ENCODE data around the gene HOXD9.

Gene HOXD9

GRCh38 chr2:176124110-176124946 lies 1.8 kb downstream of the HOXD9 start:
- Histone ChIP-seq H3K23ac (ENCODE audit: low read length) (no peak overlapping the region), H3K79me2 (ENCODE audit: control insufficient read depth, insufficient read depth, low read length, poor library complexity) (no peaks in the 10 kb centered on the region), H2BK120ac (ENCODE audit: insufficient read depth, low read length, poor library complexity) (no peak overlapping the region), H3K4ac (ENCODE audit: low read depth, low read length) (no peak overlapping the region), H4K8ac (ENCODE audit: low read depth, low read length) (no peak overlapping the region), H2BK5ac (ENCODE audit: low read depth, low read length, poor library complexity) (no peak overlapping the region), H3K79me1 (ENCODE audit: low read length) (no peaks in the 10 kb centered on the region), H3K14ac (ENCODE audit: low read length) (no peak overlapping the region), H2AFZ (ENCODE audit: insufficient read depth, low read length, poor library complexity) (no peak overlapping the region), H4K12ac (ENCODE audit: low read depth, low read length) (no peak overlapping the region), H2BK12ac (ENCODE audit: low read length) (no peak overlapping the region), H3K36me3 (ENCODE audit: control insufficient read depth in 1 of 2, insufficient read depth in 2 of 2, low read length in 2 of 2) (no peaks in the 10 kb centered on the region), H4K91ac (ENCODE audit: low read depth, low read length) (no peak overlapping the region), H3K18ac (ENCODE audit: low read length) (no peak overlapping the region), H3K4me3 (ENCODE audit: low read depth, low read length) (no peak overlapping the region), H3K27me3 (ENCODE audit: insufficient read depth, low read length) (peaks cover 80% of the 10 kb centered on the region), H2AK5ac (ENCODE audit: low read length) (no peak overlapping the region), H3K9me3 (ENCODE audit: insufficient read depth, low read depth, low read length) (peaks cover 8% of the 10 kb centered on the region), H3K9ac (ENCODE audit: low read length) (no peak overlapping the region), H3K4me1 (ENCODE audit: control insufficient read depth in 1 of 2, insufficient read depth in 2 of 2, low read length in 2 of 2) (peaks cover 10 to 13% of the 10 kb centered on the region in 2 experiments), H3K27ac (ENCODE audit: low read depth, low read length) (no peak overlapping the region), H3K4me2 (ENCODE audit: low read length) (no peak overlapping the region)
- WGBS (ENCODE audit: extremely low coverage, insufficient coverage, insufficient read length): no CpG with 5 or more reads among the region's 34 CpGs
- DNase-seq: no peak

- no peak for DNase-seq
Measured at GRCh38 chr2:176124947-176125771, 2.6 kb downstream of the HOXD9 start.

GRCh38 chr2:176125772-176126054 lies 3.2 kb downstream of the HOXD9 start:
- H3K79me1 ChIP-seq (ENCODE audit: low read length): no peaks in the 10 kb centered on the region
- no peak overlapping the region for H2BK120ac ChIP-seq (ENCODE audit: insufficient read depth, low read length, poor library complexity)
- no peak overlapping the region for H3K4me2 ChIP-seq (ENCODE audit: low read length)
- no peaks in the 10 kb centered on the region for H3K79me2 ChIP-seq (ENCODE audit: control insufficient read depth, insufficient read depth, low read length, poor library complexity)
- H3K9ac ChIP-seq (ENCODE audit: low read length): no peak overlapping the region
- H3K4ac ChIP-seq (ENCODE audit: low read depth, low read length): no peak overlapping the region
- no peak overlapping the region for H4K8ac ChIP-seq (ENCODE audit: low read depth, low read length)
- H2BK5ac ChIP-seq (ENCODE audit: low read depth, low read length, poor library complexity): no peak overlapping the region
- H2BK12ac ChIP-seq (ENCODE audit: low read length): no peak overlapping the region
- no peak overlapping the region for H2AK5ac ChIP-seq (ENCODE audit: low read length)
- peaks cover 81% of the 10 kb centered on the region for H3K27me3 ChIP-seq (ENCODE audit: insufficient read depth, low read length)
- no peak overlapping the region for H4K91ac ChIP-seq (ENCODE audit: low read depth, low read length)
- H3K27ac ChIP-seq (ENCODE audit: low read depth, low read length): no peak overlapping the region
- no peak for DNase-seq
- no peak overlapping the region for H3K23ac ChIP-seq (ENCODE audit: low read length)
- peaks cover 18 to 22% of the 10 kb centered on the region in 2 experiments for H3K4me1 ChIP-seq (ENCODE audit: control insufficient read depth in 1 of 2, insufficient read depth in 2 of 2, low read length in 2 of 2)
- H3K4me3 ChIP-seq (ENCODE audit: low read depth, low read length): no peak overlapping the region
- no CpG with 5 or more reads among the region's 6 CpGs for WGBS (ENCODE audit: extremely low coverage, insufficient coverage, insufficient read length)
- no peak overlapping the region for H3K18ac ChIP-seq (ENCODE audit: low read length)
- H3K36me3 ChIP-seq (ENCODE audit: control insufficient read depth in 1 of 2, insufficient read depth in 2 of 2, low read length in 2 of 2): no peaks in the 10 kb centered on the region
- H2AFZ ChIP-seq (ENCODE audit: insufficient read depth, low read length, poor library complexity): no peak overlapping the region
- H4K12ac ChIP-seq (ENCODE audit: low read depth, low read length): no peak overlapping the region
- H3K9me3 ChIP-seq (ENCODE audit: insufficient read depth, low read depth, low read length): peaks cover 10% of the 10 kb centered on the region
- H3K14ac ChIP-seq (ENCODE audit: low read length): no peak overlapping the region

More at GRCh38 chr2:176124947-176125771, 2.6 kb downstream of the HOXD9 start:
- Histone ChIP-seq H3K79me2 (ENCODE audit: control insufficient read depth, insufficient read depth, low read length, poor library complexity) (no peaks in the 10 kb centered on the region), H3K4me2 (ENCODE audit: low read length) (no peak overlapping the region), H2AFZ (ENCODE audit: insufficient read depth, low read length, poor library complexity) (no peak overlapping the region), H2BK5ac (ENCODE audit: low read depth, low read length, poor library complexity) (no peak overlapping the region), H3K9me3 (ENCODE audit: insufficient read depth, low read depth, low read length) (peaks cover 8% of the 10 kb centered on the region), H4K8ac (ENCODE audit: low read depth, low read length) (no peak overlapping the region), H3K4ac (ENCODE audit: low read depth, low read length) (no peak overlapping the region), H3K18ac (ENCODE audit: low read length) (no peak overlapping the region), H2AK5ac (ENCODE audit: low read length) (no peak overlapping the region), H3K79me1 (ENCODE audit: low read length) (no peaks in the 10 kb centered on the region), H3K27me3 (ENCODE audit: insufficient read depth, low read length) (peaks cover 81% of the 10 kb centered on the region), H3K36me3 (ENCODE audit: control insufficient read depth in 1 of 2, insufficient read depth in 2 of 2, low read length in 2 of 2) (no peaks in the 10 kb centered on the region), H4K12ac (ENCODE audit: low read depth, low read length) (no peak overlapping the region), H3K4me3 (ENCODE audit: low read depth, low read length) (peak overlapping the region; percentile 41), H2BK120ac (ENCODE audit: insufficient read depth, low read length, poor library complexity) (no peak overlapping the region), H3K27ac (ENCODE audit: low read depth, low read length) (no peak overlapping the region), H2BK12ac (ENCODE audit: low read length) (no peak overlapping the region), H4K91ac (ENCODE audit: low read depth, low read length) (no peak overlapping the region), H3K9ac (ENCODE audit: low read length) (no peak overlapping the region), H3K4me1 (ENCODE audit: control insufficient read depth in 1 of 2, insufficient read depth in 2 of 2, low read length in 2 of 2) (peaks cover 13 to 18% of the 10 kb centered on the region in 2 experiments), H3K23ac (ENCODE audit: low read length) (no peak overlapping the region), H3K14ac (ENCODE audit: low read length) (no peak overlapping the region)
- WGBS (ENCODE audit: extremely low coverage, insufficient coverage, insufficient read length): no CpG with 5 or more reads among the region's 9 CpGs

- H2BK12ac ChIP-seq (ENCODE audit: low read length): no peak overlapping the region
- H3K18ac ChIP-seq (ENCODE audit: low read length): no peak overlapping the region
- no CpG with 5 or more reads among the region's 13 CpGs for WGBS (ENCODE audit: extremely low coverage, insufficient coverage, insufficient read length)
Measured at GRCh38 chr2:176126929-176127773, 4.6 kb downstream of the HOXD9 start.

More at GRCh38 chr2:176126929-176127773, 4.6 kb downstream of the HOXD9 start:
- Histone ChIP-seq H3K4me2 (ENCODE audit: low read length) (no peak overlapping the region), H3K23ac (ENCODE audit: low read length) (no peak overlapping the region), H3K36me3 (ENCODE audit: control insufficient read depth in 1 of 2, insufficient read depth in 2 of 2, low read length in 2 of 2) (no peaks in the 10 kb centered on the region), H3K27me3 (ENCODE audit: insufficient read depth, low read length) (peaks cover 77% of the 10 kb centered on the region), H4K91ac (ENCODE audit: low read depth, low read length) (no peak overlapping the region), H4K8ac (ENCODE audit: low read depth, low read length) (no peak overlapping the region), H3K4me1 (ENCODE audit: control insufficient read depth in 1 of 2, insufficient read depth in 2 of 2, low read length in 2 of 2) (peaks cover 17 to 22% of the 10 kb centered on the region in 2 experiments), H2AK5ac (ENCODE audit: low read length) (no peak overlapping the region), H3K4me3 (ENCODE audit: low read depth, low read length) (no peak overlapping the region), H3K79me1 (ENCODE audit: low read length) (no peaks in the 10 kb centered on the region), H3K27ac (ENCODE audit: low read depth, low read length) (no peak overlapping the region), H3K14ac (ENCODE audit: low read length) (no peak overlapping the region), H3K79me2 (ENCODE audit: control insufficient read depth, insufficient read depth, low read length, poor library complexity) (no peaks in the 10 kb centered on the region), H3K9ac (ENCODE audit: low read length) (no peak overlapping the region), H2BK5ac (ENCODE audit: low read depth, low read length, poor library complexity) (no peak overlapping the region), H4K12ac (ENCODE audit: low read depth, low read length) (no peak overlapping the region), H2BK120ac (ENCODE audit: insufficient read depth, low read length, poor library complexity) (no peak overlapping the region), H3K4ac (ENCODE audit: low read depth, low read length) (no peak overlapping the region), H3K9me3 (ENCODE audit: insufficient read depth, low read depth, low read length) (peaks cover 8% of the 10 kb centered on the region), H2AFZ (ENCODE audit: insufficient read depth, low read length, poor library complexity) (no peak overlapping the region)
- DNase-seq: peak; percentile 41 to 83

All from trophoblast cell (in vitro differentiated cells and primary cell).